Measurements from ENCODE around the gene SP4.

Gene SP4

GRCh38 chr7:21562385-21562784 lies 134.5 kb downstream of the SP4 start:
- Histone ChIP-seq H3K4me1 (ENCODE audit: insufficient read depth, low read length, severe bottlenecking) (no peaks in the 10 kb centered on the region), H3K36me3 (ENCODE audit: insufficient read depth, low read length) (no peaks in the 10 kb centered on the region), H2AFZ (ENCODE audit: low read length) (no peak overlapping the region), H4K20me1 (ENCODE audit: insufficient read depth, low read length) (no peaks in the 10 kb centered on the region), H3K4me2 (ENCODE audit: low read length) (no peak overlapping the region), H3K9me2 (ENCODE audit: low read depth, low read length) (no peaks in the 10 kb centered on the region), H3K27ac (ENCODE audit: low read depth, low read length, poor library complexity, severe bottlenecking) (no peak overlapping the region), H3K4me3 (ENCODE audit: low read depth, low read length, poor library complexity, severe bottlenecking) (no peak overlapping the region), H3F3A (ENCODE audit: insufficient read depth, low read length) (no peaks in the 10 kb centered on the region), H3K27me3 (ENCODE audit: insufficient read depth, low read length) (no peaks in the 10 kb centered on the region), H3K9me3 (ENCODE audit: low read length) (no peaks in the 10 kb centered on the region), H3K9ac (ENCODE audit: low read length) (no peak overlapping the region), H3K79me2 (ENCODE audit: insufficient read depth, low read length) (no peaks in the 10 kb centered on the region)
- TF ChIP-seq, protein P1, sequence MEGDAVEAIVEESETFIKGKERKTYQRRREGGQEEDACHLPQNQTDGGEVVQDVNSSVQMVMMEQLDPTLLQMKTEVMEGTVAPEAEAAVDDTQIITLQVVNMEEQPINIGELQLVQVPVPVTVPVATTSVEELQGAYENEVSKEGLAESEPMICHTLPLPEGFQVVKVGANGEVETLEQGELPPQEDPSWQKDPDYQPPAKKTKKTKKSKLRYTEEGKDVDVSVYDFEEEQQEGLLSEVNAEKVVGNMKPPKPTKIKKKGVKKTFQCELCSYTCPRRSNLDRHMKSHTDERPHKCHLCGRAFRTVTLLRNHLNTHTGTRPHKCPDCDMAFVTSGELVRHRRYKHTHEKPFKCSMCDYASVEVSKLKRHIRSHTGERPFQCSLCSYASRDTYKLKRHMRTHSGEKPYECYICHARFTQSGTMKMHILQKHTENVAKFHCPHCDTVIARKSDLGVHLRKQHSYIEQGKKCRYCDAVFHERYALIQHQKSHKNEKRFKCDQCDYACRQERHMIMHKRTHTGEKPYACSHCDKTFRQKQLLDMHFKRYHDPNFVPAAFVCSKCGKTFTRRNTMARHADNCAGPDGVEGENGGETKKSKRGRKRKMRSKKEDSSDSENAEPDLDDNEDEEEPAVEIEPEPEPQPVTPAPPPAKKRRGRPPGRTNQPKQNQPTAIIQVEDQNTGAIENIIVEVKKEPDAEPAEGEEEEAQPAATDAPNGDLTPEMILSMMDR (IDR thresholded peaks at IDR 0.05; ENCODE audit: low read length) = no peak
- no peak for TF ChIP-seq EZH2 (IDR thresholded peaks at IDR 0.05; ENCODE audit: borderline replicate concordance, low read length)

Data from OCI-LY1 (cell line).